Ascending aorta (tissue), 2 donors: ENCODE measurements around the gene BMAL1. TPM values are rescaled to one million over a fixed set of nuclear protein-coding genes. Genes with fewer than 3 reads are reported as not detected.

Experiments
- DNase-seq, 2 donors: peaks; one replicate each; pipeline ENCODE4 v3.0.0-alpha.2; 2019; ENCODE audit warnings: low spot score in 2 of 2
- H3K27ac ChIP-seq, 2 donors: fragments of 200-600 bp; sonication (generic); one replicate each; pipeline ENCODE4 v1.5.1; 2016 to 2017; ENCODE audit warnings: mild to moderate bottlenecking in 1 of 2
- H3K27me3 ChIP-seq: fragments of 200-600 bp; sonication (generic); one replicate; pipeline ENCODE4 v1.5.1; 2017
- H3K36me3 ChIP-seq, 2 donors: fragments of 200-600 bp; sonication (generic); one replicate each; pipeline ENCODE4 v1.5.1; 2016
- H3K4me1 ChIP-seq, 2 donors: fragments of 200-600 bp; sonication (generic); one replicate each; pipeline ENCODE4 v1.5.1; 2016 to 2017; ENCODE audit warnings: mild to moderate bottlenecking in 1 of 2
- H3K4me3 ChIP-seq, 2 donors: fragments of 200-600 bp; sonication (generic); one replicate each; pipeline ENCODE4 v1.5.1; 2016 to 2017; ENCODE audit warnings: mild to moderate bottlenecking in 1 of 2
- H3K9me3 ChIP-seq, 2 donors: fragments of 200-600 bp; sonication (generic); one replicate each; pipeline ENCODE4 v1.5.1; 2016
- intact Hi-C: fragments of 100-400 bp; cut with DNase I; formaldehyde crosslinking; loops from one replicate; pipeline ENCODE4 v1.15.1; 2023
- total RNA-seq: library from RNA; depleted of rRNA; stranded (reverse); fragments of >200 nt; gene quantifications from one replicate; pipeline ENCODE4 v1.1.0, GENCODE V29; 2016
- TF ChIP-seq, protein P1 (sequence below), 3 experiments: fragments of 200-600 bp in 2 of 3; fragments of 450-650 bp in 1 of 3; sonication (generic) in 2 of 3; IDR thresholded peaks; one replicate each; pipeline ENCODE4 v1.5.1; 2016 to 2019; ENCODE audit warnings: antibody characterized with exemption in 3 of 3, mild to moderate bottlenecking in 1 of 3, moderate library complexity in 1 of 3

The BMAL1 gene
- total RNA-seq, 1 donor from 2014 or later, result 15.9 TPM

DNA sequence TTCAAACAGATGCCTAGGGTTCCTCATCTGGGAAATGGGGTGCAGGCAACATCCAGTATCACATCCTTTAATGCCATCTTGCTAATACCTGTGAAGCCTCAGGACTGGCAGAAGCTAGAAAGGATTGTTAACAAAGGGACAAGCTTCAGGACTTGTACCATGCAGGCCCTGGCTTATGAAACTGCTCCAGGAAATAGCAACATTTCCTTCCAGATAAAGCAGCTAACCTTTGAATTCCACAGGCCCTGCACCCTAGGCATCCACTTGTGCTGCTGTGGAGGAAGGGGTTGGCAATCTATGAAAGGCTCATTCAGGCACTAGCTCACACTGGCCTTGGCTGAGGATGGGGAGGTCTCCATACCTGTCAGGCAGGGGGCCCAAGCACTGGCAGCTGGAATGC lies 98.2 kb downstream of the BMAL1 start:
- intact Hi-C loops, result no loop called here
- DNase-seq, result no peak
- Histone ChIP-seq H3K36me3 (peaks cover 62 to 93% of the 10 kb centered on the region in 2 donors), H3K27me3 (no peaks in the 10 kb centered on the region), H3K4me1 (peaks cover 0 to 5% of the 10 kb centered on the region in 2 donors), H3K9me3 (no peaks in the 10 kb centered on the region), H3K27ac (no peak overlapping the region), H3K4me3 (no peak overlapping the region)
- TF ChIP-seq, protein P1, sequence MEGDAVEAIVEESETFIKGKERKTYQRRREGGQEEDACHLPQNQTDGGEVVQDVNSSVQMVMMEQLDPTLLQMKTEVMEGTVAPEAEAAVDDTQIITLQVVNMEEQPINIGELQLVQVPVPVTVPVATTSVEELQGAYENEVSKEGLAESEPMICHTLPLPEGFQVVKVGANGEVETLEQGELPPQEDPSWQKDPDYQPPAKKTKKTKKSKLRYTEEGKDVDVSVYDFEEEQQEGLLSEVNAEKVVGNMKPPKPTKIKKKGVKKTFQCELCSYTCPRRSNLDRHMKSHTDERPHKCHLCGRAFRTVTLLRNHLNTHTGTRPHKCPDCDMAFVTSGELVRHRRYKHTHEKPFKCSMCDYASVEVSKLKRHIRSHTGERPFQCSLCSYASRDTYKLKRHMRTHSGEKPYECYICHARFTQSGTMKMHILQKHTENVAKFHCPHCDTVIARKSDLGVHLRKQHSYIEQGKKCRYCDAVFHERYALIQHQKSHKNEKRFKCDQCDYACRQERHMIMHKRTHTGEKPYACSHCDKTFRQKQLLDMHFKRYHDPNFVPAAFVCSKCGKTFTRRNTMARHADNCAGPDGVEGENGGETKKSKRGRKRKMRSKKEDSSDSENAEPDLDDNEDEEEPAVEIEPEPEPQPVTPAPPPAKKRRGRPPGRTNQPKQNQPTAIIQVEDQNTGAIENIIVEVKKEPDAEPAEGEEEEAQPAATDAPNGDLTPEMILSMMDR (IDR thresholded peaks at IDR 0.05), result no peak

DNA sequence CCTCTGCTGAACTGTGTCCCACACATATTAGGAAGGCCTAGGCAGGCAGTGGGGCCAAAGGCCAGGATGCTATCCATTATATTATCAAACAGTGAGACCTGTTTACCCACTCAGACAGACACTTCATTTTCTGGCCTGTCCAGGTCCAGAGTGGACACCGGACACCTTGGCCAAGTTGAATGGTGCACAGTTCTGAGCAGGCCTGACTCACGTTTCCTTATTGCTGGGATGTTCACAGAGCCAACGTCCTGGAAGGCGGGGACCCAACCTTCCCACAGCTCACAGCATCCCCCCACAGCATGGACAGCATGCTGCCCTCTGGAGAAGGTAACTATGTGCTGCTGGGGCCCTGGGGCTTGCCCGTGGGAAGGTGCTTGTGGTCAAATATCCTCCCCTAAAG lies 98.8 kb downstream of the BMAL1 start:
- H3K36me3 ChIP-seq, result peaks cover 66 to 92% of the 10 kb centered on the region in 2 donors

DNA sequence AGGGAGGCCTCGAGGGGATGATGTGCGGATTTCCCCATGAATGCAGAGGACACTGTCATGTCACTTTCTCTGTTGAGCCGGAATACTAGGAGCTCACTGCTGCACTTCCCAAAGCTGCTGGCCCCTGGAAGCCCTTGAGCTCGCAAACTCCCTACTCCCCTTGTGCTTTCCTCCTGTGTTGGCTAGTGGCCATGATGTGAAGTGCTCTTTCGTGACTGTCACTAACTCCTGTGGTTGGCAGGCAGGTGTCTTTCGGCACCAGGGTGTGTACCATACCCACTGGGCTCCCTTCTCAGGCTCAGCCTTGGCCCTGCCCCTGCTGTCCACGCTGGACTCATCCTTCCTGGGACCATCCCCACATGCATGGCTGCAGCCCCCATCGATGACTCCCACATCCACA lies 99.2 kb downstream of the BMAL1 start:
- Histone ChIP-seq H3K4me1 (peaks cover 0 to 5% of the 10 kb centered on the region in 2 donors), H3K27ac (no peak overlapping the region), H3K27me3 (no peaks in the 10 kb centered on the region), H3K4me3 (no peak overlapping the region), H3K9me3 (no peaks in the 10 kb centered on the region), H3K36me3 (peaks cover 64 to 92% of the 10 kb centered on the region in 2 donors)
- TF ChIP-seq, protein P1 (IDR thresholded peaks at IDR 0.05), result no peak
- intact Hi-C loops, result no loop called here
- no peak for DNase-seq

More for the DNA sequence above, 98.8 kb downstream of the BMAL1 start:
- DNase-seq, result no peak
- H3K27me3 ChIP-seq, result no peaks in the 10 kb centered on the region
- intact Hi-C loops, result no loop called here
- TF ChIP-seq, protein P1 (IDR thresholded peaks at IDR 0.05), result no peak
- H3K9me3 ChIP-seq, result no peaks in the 10 kb centered on the region
- peaks cover 0 to 5% of the 10 kb centered on the region in 2 donors for H3K4me1 ChIP-seq
- H3K4me3 ChIP-seq, result no peak overlapping the region
- no peak overlapping the region for H3K27ac ChIP-seq

DNA sequence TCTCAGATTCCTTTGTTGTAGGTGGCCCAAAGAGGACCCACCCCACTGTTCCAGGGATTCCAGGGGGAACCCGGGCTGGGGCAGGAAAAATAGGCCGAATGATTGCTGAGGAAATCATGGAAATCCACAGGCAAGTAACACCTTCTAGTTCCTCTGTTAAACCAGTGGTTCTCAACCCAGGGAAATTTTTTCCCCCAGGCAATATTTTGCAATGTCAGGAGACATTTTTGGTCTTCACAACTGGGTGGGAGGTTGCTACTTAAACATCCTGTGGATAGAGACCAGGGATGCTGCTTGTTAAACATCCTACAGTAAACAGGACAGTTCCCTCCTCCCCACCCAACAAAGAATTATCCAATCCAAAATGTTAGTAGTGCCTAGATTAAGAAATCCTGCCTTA lies 100.7 kb downstream of the BMAL1 start:
- Histone ChIP-seq H3K36me3 (peaks cover 53 to 92% of the 10 kb centered on the region in 2 donors), H3K4me3 (no peak overlapping the region), H3K27ac (no peak overlapping the region), H3K4me1 (peaks cover 0 to 5% of the 10 kb centered on the region in 2 donors), H3K9me3 (no peaks in the 10 kb centered on the region), H3K27me3 (no peaks in the 10 kb centered on the region)
- intact Hi-C loops, result no loop called here
- TF ChIP-seq, protein P1 (IDR thresholded peaks at IDR 0.05), result no peak
- DNase-seq, result no peak

DNA sequence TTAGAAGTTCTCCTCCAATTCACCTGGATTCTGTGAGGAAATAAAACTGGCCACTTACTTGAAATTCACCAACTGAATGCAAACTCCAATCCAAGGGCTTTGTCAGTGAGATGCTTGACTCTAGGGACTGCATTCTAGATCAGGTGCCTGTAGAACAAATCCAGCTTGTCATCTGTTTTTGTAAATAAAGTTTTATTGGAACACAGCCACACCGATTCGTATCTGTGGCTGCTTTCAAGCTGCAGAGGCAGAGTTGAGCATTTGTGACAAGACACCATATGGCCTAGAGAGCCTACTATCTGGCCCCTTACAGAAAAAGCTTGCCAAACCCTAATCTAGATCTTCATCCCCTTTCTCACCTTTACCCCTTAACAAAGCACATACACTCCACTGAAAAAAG lies 103.1 kb downstream of the BMAL1 start:
- H3K27me3 ChIP-seq, result no peaks in the 10 kb centered on the region
- TF ChIP-seq, protein P1 (IDR thresholded peaks at IDR 0.05), result no peak
- no peak for DNase-seq
- peaks cover 0 to 8% of the 10 kb centered on the region in 2 donors for H3K4me1 ChIP-seq
- intact Hi-C loops, result no loop called here
- no peak overlapping the region for H3K27ac ChIP-seq
- no peak overlapping the region for H3K4me3 ChIP-seq
- H3K36me3 ChIP-seq, result peaks cover 36 to 75% of the 10 kb centered on the region in 2 donors
- H3K9me3 ChIP-seq, result no peaks in the 10 kb centered on the region

DNA sequence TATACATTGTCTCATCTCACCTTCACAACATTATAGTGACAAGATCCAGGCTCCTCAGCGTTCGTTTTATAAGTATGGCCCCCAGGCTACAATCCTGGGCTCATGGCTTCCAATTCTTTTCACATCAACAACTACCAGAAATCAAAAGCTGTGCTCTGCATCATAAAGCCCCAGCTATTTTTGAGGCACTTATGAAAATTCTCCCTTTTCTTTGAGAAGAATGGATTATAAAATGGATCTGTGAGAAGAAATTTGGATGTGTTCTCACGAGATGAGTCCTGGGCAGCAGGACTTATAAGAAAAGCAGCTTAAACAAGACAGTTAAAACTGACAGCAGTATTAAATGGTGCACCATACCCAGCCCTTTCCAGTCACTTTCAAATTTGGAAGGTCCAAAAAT lies 105.2 kb downstream of the BMAL1 start:
- intact Hi-C loops, result no loop called here
- no peak overlapping the region for H3K27ac ChIP-seq
- peaks cover 23 to 65% of the 10 kb centered on the region in 2 donors for H3K36me3 ChIP-seq
- no peak overlapping the region for H3K4me3 ChIP-seq
- H3K27me3 ChIP-seq, result no peaks in the 10 kb centered on the region
- DNase-seq, result no peak
- peaks cover 0 to 8% of the 10 kb centered on the region in 2 donors for H3K4me1 ChIP-seq
- TF ChIP-seq, protein P1 (IDR thresholded peaks at IDR 0.05), result no peak
- no peaks in the 10 kb centered on the region for H3K9me3 ChIP-seq
